IMR-90 (cell line): Measurements from ENCODE around the gene ATG7.

Experiments used
- BHLHE40 ChIP-seq: fragments of 150-350 bp; IDR thresholded peaks from 2 replicates; pipeline ENCODE4 v1.6.1; 2016; ENCODE audit warnings: mild to moderate bottlenecking, low read depth, low read length
- CEBPB ChIP-seq: IDR thresholded peaks from 2 replicates; pipeline ENCODE4 v1.6.1; 2012; ENCODE audit warnings: low read depth, low read length, improper control_type of control experiment
- CHD1 ChIP-seq: IDR thresholded peaks from 2 replicates; pipeline ENCODE4 v1.6.1; 2012; ENCODE audit warnings: low read depth, low read length, improper control_type of control experiment
- CTCF ChIP-seq: conservative IDR thresholded peaks from 2 replicates; pipeline ENCODE4 v1.5.1; 2012; ENCODE audit warnings: mild to moderate bottlenecking, low read depth, low read length, improper control_type of control experiment
- ELK1 ChIP-seq: fragments of 150-350 bp; IDR thresholded peaks from 2 replicates; pipeline ENCODE4 v1.6.1; 2016; ENCODE audit warnings: low read depth, mild to moderate bottlenecking, low read length, moderate library complexity, borderline replicate concordance
- MAFK ChIP-seq: IDR thresholded peaks from 2 replicates; pipeline ENCODE4 v1.6.1; 2012; ENCODE audit warnings: low read depth, low read length, improper control_type of control experiment
- MXI1 ChIP-seq: IDR thresholded peaks from 2 replicates; pipeline ENCODE4 v1.6.1; 2012; ENCODE audit warnings: low read depth, mild to moderate bottlenecking, low read length, moderate library complexity, borderline replicate concordance
- POLR2A ChIP-seq: IDR thresholded peaks from 2 replicates; pipeline ENCODE4 v1.6.1; 2012; ENCODE audit warnings: mild to moderate bottlenecking, low read depth, low read length
- RAD21 ChIP-seq: IDR thresholded peaks from 2 replicates; pipeline ENCODE4 v1.6.1; 2012; ENCODE audit warnings: low read length, improper control_type of control experiment
- RFX5 ChIP-seq: IDR thresholded peaks from 2 replicates; pipeline ENCODE4 v1.8.0; 2012; ENCODE audit warnings: low read depth, mild to moderate bottlenecking, low read length, moderate library complexity
- USF2 ChIP-seq: fragments of 150-350 bp; IDR thresholded peaks from 2 replicates; pipeline ENCODE4 v1.6.1; 2017; ENCODE audit warnings: mild to moderate bottlenecking, antibody characterized with exemption, low read length, low read depth

GRCh38 chr3:11371747-11372146 lies 99.5 kb downstream of the ATG7 start:
- TF ChIP-seq CTCF (no peak), MXI1 (no peak), USF2 (no peak), CHD1 (no peak), BHLHE40 (no peak), RFX5 (no peak), CEBPB (no peak), RAD21 (no peak), ELK1 (no peak), MAFK (no peak), POLR2A (no peak)
